MM.1S (cell line): ENCODE measurements around the gene WDFY1.
A peak's percentile ranks its signal among the peaks of the same experiment; 100 is the strongest.

Experiments used
- DNase-seq: peaks from one replicate; pipeline ENCODE4 v3.0.0-alpha.2; 2015
- H2AFZ ChIP-seq: fragments of 300-600 bp; sonication (generic); 2 replicates; pipeline ENCODE4 v1.6.0; 2016; ENCODE audit warnings: antibody characterized with exemption, low read length
- H3F3A ChIP-seq: fragments of 300-600 bp; sonication (generic); 2 replicates; pipeline ENCODE4 v1.6.1; 2016; ENCODE audit warnings: mild to moderate bottlenecking, antibody characterized with exemption, low read length, moderate library complexity, mixed read lengths; ENCODE audit not compliant: insufficient read depth
- H3K27ac ChIP-seq: fragments of 300-600 bp; sonication (generic); 2 replicates; pipeline ENCODE4 v1.5.1; 2016; ENCODE audit warnings: mild to moderate bottlenecking, low read length
- H3K27me3 ChIP-seq: fragments of 300-600 bp; sonication (generic); replicated peaks from 2 replicates; pipeline ENCODE4 v1.6.0; 2016; ENCODE audit warnings: low read length; ENCODE audit not compliant: insufficient read depth
- H3K36me3 ChIP-seq: fragments of 300-600 bp; sonication (generic); replicated peaks from 2 replicates; pipeline ENCODE4 v1.6.1; 2016; ENCODE audit warnings: mild to moderate bottlenecking, low read length, mixed read lengths; ENCODE audit not compliant: insufficient read depth
- H3K4me1 ChIP-seq: fragments of 300-600 bp; sonication (generic); 2 replicates; pipeline ENCODE4 v1.6.1; 2016; ENCODE audit warnings: low read length, mixed read lengths
- H3K4me2 ChIP-seq: fragments of 300-600 bp; sonication (generic); 2 replicates; pipeline ENCODE4 v1.6.0; 2016; ENCODE audit warnings: low read depth, low read length
- H3K4me3 ChIP-seq: fragments of 300-600 bp; sonication (generic); 2 replicates; pipeline ENCODE4 v1.5.1; 2016; ENCODE audit warnings: low read length, mixed read lengths
- H3K79me2 ChIP-seq: fragments of 300-600 bp; sonication (generic); 2 replicates; pipeline ENCODE4 v1.6.1; 2016; ENCODE audit warnings: mixed run types, low read length, mixed read lengths
- H3K9ac ChIP-seq: fragments of 300-600 bp; sonication (generic); 2 replicates; pipeline ENCODE4 v1.6.1; 2016; ENCODE audit warnings: low read length, mixed read lengths
- H3K9me2 ChIP-seq: fragments of 300-600 bp; sonication (generic); replicated peaks from 2 replicates; pipeline ENCODE4 v1.6.1; 2016; ENCODE audit warnings: mild to moderate bottlenecking, low read length, mixed read lengths; ENCODE audit not compliant: insufficient read depth
- H3K9me3 ChIP-seq: fragments of 300-600 bp; sonication (generic); replicated peaks from 2 replicates; pipeline ENCODE4 v1.6.1; 2016; ENCODE audit warnings: mild to moderate bottlenecking, low read length, mixed read lengths; ENCODE audit not compliant: insufficient read depth
- H4K20me1 ChIP-seq: fragments of 300-600 bp; sonication (generic); 2 replicates; pipeline ENCODE4 v1.6.1; 2016; ENCODE audit warnings: mild to moderate bottlenecking, low read length, moderate library complexity, mixed read lengths; ENCODE audit not compliant: insufficient read depth
- EZH2 ChIP-seq: fragments of 300-600 bp; sonication (generic); optimal IDR thresholded peaks from 2 replicates; pipeline ENCODE3; 2017; ENCODE audit warnings: low read depth, mild to moderate bottlenecking, antibody characterized with exemption, low read length, mixed read lengths
- EZH2phosphoT487 ChIP-seq: fragments of 300-600 bp; sonication (generic); IDR thresholded peaks from 2 replicates; pipeline ENCODE4 v1.6.1; 2018; ENCODE audit warnings: antibody characterized with exemption, low read length
- TF ChIP-seq, protein P1 (sequence below): fragments of 300-600 bp; sonication (generic); IDR thresholded peaks from 2 replicates; pipeline ENCODE4 v1.5.1; 2016; ENCODE audit warnings: antibody characterized with exemption, low read length, mixed read lengths

WDFY1 gene

DNA sequence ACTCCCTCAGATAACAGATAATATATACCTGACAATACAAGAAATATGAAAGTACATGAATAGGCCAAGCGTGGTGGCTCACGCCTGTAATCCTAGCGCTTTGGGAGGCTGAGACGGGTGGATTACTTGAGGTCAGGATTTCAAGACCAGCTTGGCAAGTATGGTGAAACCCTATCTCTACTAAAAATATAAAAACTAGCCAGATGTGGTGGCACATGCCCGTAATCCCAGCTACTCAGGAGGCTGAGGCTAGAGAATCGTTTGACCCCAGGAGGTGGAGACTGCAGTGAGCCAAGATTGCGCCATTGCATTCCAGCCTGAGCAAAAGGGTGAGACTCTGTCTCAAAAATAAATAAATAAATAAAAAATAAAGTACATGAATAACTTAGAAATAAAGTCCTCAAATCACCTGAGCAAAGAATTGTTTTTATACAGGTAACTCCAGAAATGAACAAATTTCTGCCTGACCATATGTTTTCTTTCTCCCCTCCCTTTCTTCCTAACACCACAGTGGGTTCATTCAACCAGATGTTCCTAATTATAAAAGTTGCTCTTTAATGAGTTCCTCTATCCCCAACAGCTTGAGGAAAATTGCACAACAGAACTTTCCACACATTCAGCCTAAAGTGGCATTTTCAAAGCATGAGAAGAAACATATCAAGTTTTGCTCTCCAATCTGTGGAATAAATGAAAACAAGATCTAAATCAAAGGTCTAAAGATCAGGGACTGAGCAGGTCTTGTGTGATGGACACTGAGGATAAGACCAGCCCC lies 74.1 kb downstream of the WDFY1 start:
- TF ChIP-seq, protein P1, sequence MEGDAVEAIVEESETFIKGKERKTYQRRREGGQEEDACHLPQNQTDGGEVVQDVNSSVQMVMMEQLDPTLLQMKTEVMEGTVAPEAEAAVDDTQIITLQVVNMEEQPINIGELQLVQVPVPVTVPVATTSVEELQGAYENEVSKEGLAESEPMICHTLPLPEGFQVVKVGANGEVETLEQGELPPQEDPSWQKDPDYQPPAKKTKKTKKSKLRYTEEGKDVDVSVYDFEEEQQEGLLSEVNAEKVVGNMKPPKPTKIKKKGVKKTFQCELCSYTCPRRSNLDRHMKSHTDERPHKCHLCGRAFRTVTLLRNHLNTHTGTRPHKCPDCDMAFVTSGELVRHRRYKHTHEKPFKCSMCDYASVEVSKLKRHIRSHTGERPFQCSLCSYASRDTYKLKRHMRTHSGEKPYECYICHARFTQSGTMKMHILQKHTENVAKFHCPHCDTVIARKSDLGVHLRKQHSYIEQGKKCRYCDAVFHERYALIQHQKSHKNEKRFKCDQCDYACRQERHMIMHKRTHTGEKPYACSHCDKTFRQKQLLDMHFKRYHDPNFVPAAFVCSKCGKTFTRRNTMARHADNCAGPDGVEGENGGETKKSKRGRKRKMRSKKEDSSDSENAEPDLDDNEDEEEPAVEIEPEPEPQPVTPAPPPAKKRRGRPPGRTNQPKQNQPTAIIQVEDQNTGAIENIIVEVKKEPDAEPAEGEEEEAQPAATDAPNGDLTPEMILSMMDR, result no peak
- Histone ChIP-seq H3K9ac (no peak overlapping the region), H3K4me2 (no peak overlapping the region), H3K9me3 (no peaks in the 10 kb centered on the region), H3K36me3 (no peaks in the 10 kb centered on the region), H3K4me1 (peaks cover 17% of the 10 kb centered on the region), H4K20me1 (no peaks in the 10 kb centered on the region), H3K27ac (no peak overlapping the region), H3K27me3 (no peaks in the 10 kb centered on the region), H2AFZ (no peak overlapping the region), H3F3A (peaks cover 14% of the 10 kb centered on the region; the same call in 1 of the 2 replicates), H3K9me2 (no peaks in the 10 kb centered on the region), H3K4me3 (no peak overlapping the region), H3K79me2 (no peaks in the 10 kb centered on the region)
- no peak for DNase-seq

DNA sequence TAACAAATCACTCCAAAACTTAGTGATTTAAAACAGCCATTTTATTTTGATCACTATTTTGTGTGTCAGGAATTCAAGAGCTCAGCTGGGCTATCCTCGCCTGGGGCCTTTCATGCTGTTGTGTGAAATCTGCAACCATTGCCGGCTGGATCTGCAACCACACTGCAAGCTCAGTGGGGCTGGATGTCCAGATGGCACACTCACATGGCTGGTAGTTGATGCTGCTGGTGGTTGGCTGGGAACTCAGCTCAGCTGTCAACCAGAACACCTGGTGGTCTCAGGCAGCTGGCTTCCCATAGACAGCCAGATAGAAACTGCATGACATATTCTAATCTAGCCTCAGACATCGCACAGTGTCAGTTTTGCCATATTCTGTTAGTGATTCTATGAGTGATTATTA lies 77.1 kb downstream of the WDFY1 start:
- H3K4me1 ChIP-seq, result peaks cover 26% of the 10 kb centered on the region
- peak; percentile 90 for DNase-seq
- peak overlapping the region; percentile 56; the same call in 1 of the 2 replicates for H3K27ac ChIP-seq
- H3K27me3 ChIP-seq, result no peaks in the 10 kb centered on the region
- no peaks in the 10 kb centered on the region for H3K9me2 ChIP-seq
- H3K79me2 ChIP-seq, result no peaks in the 10 kb centered on the region
- no peak overlapping the region for H2AFZ ChIP-seq
- H3F3A ChIP-seq, result peaks cover 14% of the 10 kb centered on the region; the same call in 1 of the 2 replicates
- no peaks in the 10 kb centered on the region for H4K20me1 ChIP-seq
- H3K36me3 ChIP-seq, result no peaks in the 10 kb centered on the region
- TF ChIP-seq, protein P1, result no peak
- no peak for TF ChIP-seq EZH2
- TF ChIP-seq EZH2phosphoT487, result no peak
- no peak overlapping the region for H3K9ac ChIP-seq
- no peaks in the 10 kb centered on the region for H3K9me3 ChIP-seq
- peak overlapping the region; percentile 11; the same call in 1 of the 2 replicates for H3K4me2 ChIP-seq
- H3K4me3 ChIP-seq, result no peak overlapping the region

DNA sequence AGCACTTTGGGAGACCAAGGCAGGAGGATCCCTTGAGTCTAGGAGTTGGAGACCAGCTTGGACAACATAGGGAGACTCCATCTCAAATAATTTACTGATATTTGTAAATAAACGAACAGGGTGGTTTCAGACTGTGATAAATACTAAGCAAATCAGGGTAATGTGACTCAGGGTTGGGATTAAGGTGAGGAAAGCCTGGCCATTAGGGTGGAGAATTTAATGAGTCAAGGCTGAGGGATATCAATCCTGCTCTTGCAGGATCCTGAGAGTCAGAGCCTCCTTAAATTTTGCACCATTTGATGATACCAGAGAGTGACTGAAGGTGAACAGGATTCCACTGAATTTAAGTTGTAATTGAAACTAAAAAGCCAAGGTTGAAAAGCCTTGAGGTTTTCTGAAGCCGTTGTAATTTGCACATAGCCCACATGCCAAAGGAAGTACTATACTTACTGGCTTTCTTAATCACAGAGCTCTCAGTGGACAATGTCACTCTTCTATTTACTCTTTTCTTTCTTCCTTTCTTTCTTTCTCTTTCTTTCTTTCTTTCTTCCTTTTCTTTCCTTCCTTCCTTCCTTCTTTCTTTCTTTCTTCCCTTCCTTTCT lies 79.1 kb downstream of the WDFY1 start:
- H3F3A ChIP-seq, result peaks cover 14% of the 10 kb centered on the region; the same call in 1 of the 2 replicates
- no peaks in the 10 kb centered on the region for H3K9me2 ChIP-seq
- no peaks in the 10 kb centered on the region for H3K79me2 ChIP-seq
- H4K20me1 ChIP-seq, result no peaks in the 10 kb centered on the region
- H3K27me3 ChIP-seq, result no peaks in the 10 kb centered on the region
- no peaks in the 10 kb centered on the region for H3K9me3 ChIP-seq
- H3K4me1 ChIP-seq, result peaks cover 26% of the 10 kb centered on the region
- peak overlapping the region; percentile 26; the same call in 1 of the 2 replicates for H3K4me2 ChIP-seq
- no peak overlapping the region for H3K4me3 ChIP-seq
- no peak overlapping the region for H2AFZ ChIP-seq
- no peak overlapping the region for H3K9ac ChIP-seq
- DNase-seq, result peak; percentile 57
- TF ChIP-seq, protein P1, result no peak
- no peak for TF ChIP-seq EZH2phosphoT487
- TF ChIP-seq EZH2, result no peak
- peak overlapping the region; percentile 34; the same call in 1 of the 2 replicates for H3K27ac ChIP-seq
- no peaks in the 10 kb centered on the region for H3K36me3 ChIP-seq
